ENCODE measurements around the gene TMEM200B.

Gene TMEM200B

GRCh38 chr1:29119121-29119929 lies 4.4 kb downstream of the TMEM200B start:
- no peaks in the 10 kb centered on the region for H3K9me3 ChIP-seq (replicated peaks; ENCODE audit: insufficient read depth, low read length)
- no peaks in the 10 kb centered on the region for H3K4me1 ChIP-seq (ENCODE audit: low read length)
- no peak overlapping the region for H2AFZ ChIP-seq (ENCODE audit: low read length)
- no peaks in the 10 kb centered on the region for H3K9me2 ChIP-seq (replicated peaks; ENCODE audit: insufficient read depth, low read length)
- peaks cover 23% of the 10 kb centered on the region for H3K27me3 ChIP-seq (replicated peaks; ENCODE audit: insufficient read depth, low read length)
- H3K36me3 ChIP-seq (replicated peaks; ENCODE audit: insufficient read depth, low read length): no peaks in the 10 kb centered on the region
- no peak overlapping the region for H3K27ac ChIP-seq (ENCODE audit: low read length)
- DNase-seq: no peak
- H3K9ac ChIP-seq (ENCODE audit: low read length): no peak overlapping the region
- H3K4me3 ChIP-seq (ENCODE audit: low read length): no peak overlapping the region
- H3F3A ChIP-seq (ENCODE audit: insufficient read depth, low read length): no peaks in the 10 kb centered on the region
- TF ChIP-seq EZH2phosphoT487 (IDR thresholded peaks at IDR 0.05; ENCODE audit: low read length) (no peak), EZH2 (optimal IDR thresholded peaks at IDR 0.05; ENCODE audit: low read depth, low read length) (no peak), CTCF (IDR thresholded peaks at IDR 0.05; ENCODE audit: low read length) (no peak)
- H4K20me1 ChIP-seq (ENCODE audit: insufficient read depth, low read length): no peaks in the 10 kb centered on the region
- H3K79me2 ChIP-seq (ENCODE audit: low read length): no peaks in the 10 kb centered on the region
- no peak overlapping the region for H3K4me2 ChIP-seq (ENCODE audit: low read depth, low read length)

GRCh38 chr1:29117381-29117780 lies 6.3 kb downstream of the TMEM200B start:
- H3K4me2 ChIP-seq (ENCODE audit: low read depth, low read length): no peak overlapping the region
- no peak overlapping the region for H2AFZ ChIP-seq (ENCODE audit: low read length)
- H3K27ac ChIP-seq (ENCODE audit: low read length): no peak overlapping the region
- H3K4me3 ChIP-seq (ENCODE audit: low read length): no peak overlapping the region
- no peaks in the 10 kb centered on the region for H4K20me1 ChIP-seq (ENCODE audit: insufficient read depth, low read length)
- no peaks in the 10 kb centered on the region for H3K36me3 ChIP-seq (replicated peaks; ENCODE audit: insufficient read depth, low read length)
- H3K79me2 ChIP-seq (ENCODE audit: low read length): no peaks in the 10 kb centered on the region
- no peaks in the 10 kb centered on the region for H3K9me3 ChIP-seq (replicated peaks; ENCODE audit: insufficient read depth, low read length)
- H3F3A ChIP-seq (ENCODE audit: insufficient read depth, low read length): no peaks in the 10 kb centered on the region
- no peak for TF ChIP-seq EZH2 (optimal IDR thresholded peaks at IDR 0.05; ENCODE audit: low read depth, low read length)
- TF ChIP-seq CTCF (IDR thresholded peaks at IDR 0.05; ENCODE audit: low read length): no peak
- H3K9me2 ChIP-seq (replicated peaks; ENCODE audit: insufficient read depth, low read length): no peaks in the 10 kb centered on the region
- H3K27me3 ChIP-seq (replicated peaks; ENCODE audit: insufficient read depth, low read length): peaks cover 8% of the 10 kb centered on the region
- H3K9ac ChIP-seq (ENCODE audit: low read length): no peak overlapping the region
- no peaks in the 10 kb centered on the region for H3K4me1 ChIP-seq (ENCODE audit: low read length)
- DNase-seq: no peak

GRCh38 chr1:29114654-29115053 lies 9.0 kb downstream of the TMEM200B start:
- H4K20me1 ChIP-seq (ENCODE audit: insufficient read depth, low read length): no peaks in the 10 kb centered on the region
- no peak overlapping the region for H3K9ac ChIP-seq (ENCODE audit: low read length)
- H3F3A ChIP-seq (ENCODE audit: insufficient read depth, low read length): no peaks in the 10 kb centered on the region
- H3K9me2 ChIP-seq (replicated peaks; ENCODE audit: insufficient read depth, low read length): no peaks in the 10 kb centered on the region
- no peaks in the 10 kb centered on the region for H3K27me3 ChIP-seq (replicated peaks; ENCODE audit: insufficient read depth, low read length)
- TF ChIP-seq EZH2phosphoT487 (IDR thresholded peaks at IDR 0.05; ENCODE audit: low read length) (no peak), EZH2 (optimal IDR thresholded peaks at IDR 0.05; ENCODE audit: low read depth, low read length) (no peak), CTCF (IDR thresholded peaks at IDR 0.05; ENCODE audit: low read length) (no peak)
- no peak overlapping the region for H3K4me2 ChIP-seq (ENCODE audit: low read depth, low read length)
- no peak overlapping the region for H2AFZ ChIP-seq (ENCODE audit: low read length)
- H3K27ac ChIP-seq (ENCODE audit: low read length): no peak overlapping the region
- no peaks in the 10 kb centered on the region for H3K9me3 ChIP-seq (replicated peaks; ENCODE audit: insufficient read depth, low read length)
- no peaks in the 10 kb centered on the region for H3K79me2 ChIP-seq (ENCODE audit: low read length)
- H3K4me1 ChIP-seq (ENCODE audit: low read length): no peaks in the 10 kb centered on the region
- H3K36me3 ChIP-seq (replicated peaks; ENCODE audit: insufficient read depth, low read length): no peaks in the 10 kb centered on the region
- no peak for DNase-seq
- H3K4me3 ChIP-seq (ENCODE audit: low read length): no peak overlapping the region
